ELR (cell line): Measurements from ENCODE around the gene LSMEM2.
"Not testable (repeated sequence)": the region's sequence is repeated elsewhere in the genome, so short reads cannot be mapped to it uniquely, and the experiment has no call there.

ENCODE experiments used
- DNase-seq: peaks from one replicate; pipeline ENCODE4 v3.0.0-alpha.2; 2015; ENCODE audit warnings: low read depth

Gene LSMEM2

DNA sequence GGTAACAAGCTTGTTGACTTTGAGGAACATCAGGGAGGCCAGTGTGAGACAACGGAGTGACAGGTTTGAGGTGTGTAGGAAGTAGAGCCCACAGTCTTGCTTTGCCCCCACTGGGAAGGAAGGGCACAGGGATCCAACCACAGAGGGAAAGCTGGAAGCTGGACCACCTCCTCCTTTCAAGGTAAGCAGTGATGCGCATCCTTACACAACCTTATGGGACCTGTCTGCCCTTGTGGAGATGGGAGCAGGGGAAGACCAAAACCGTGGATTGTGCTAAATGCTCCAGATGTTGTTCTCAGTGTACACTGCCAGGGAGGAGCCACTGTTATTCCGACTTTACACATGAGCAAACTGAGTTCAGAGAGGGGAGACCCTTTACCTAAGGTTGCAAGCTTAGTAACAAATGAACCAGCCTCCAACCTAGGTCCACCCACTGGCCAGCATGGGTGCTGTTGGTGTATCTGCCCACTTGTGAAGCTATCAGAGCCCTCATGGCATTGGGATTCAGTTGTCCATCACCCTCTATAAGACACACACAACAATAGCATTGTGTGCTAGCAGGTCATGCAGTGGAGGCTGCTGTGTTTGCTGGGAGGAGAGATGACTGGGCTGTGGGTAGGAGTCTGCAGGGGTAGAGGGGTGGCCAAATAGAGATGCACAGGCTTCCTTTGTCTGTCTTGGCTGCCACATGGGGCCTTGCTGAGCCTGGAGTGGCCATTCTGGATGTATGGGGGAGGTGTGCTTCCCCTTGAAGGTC, 586 bp upstream of the LSMEM2 start:
- DNase-seq: no peak

DNA sequence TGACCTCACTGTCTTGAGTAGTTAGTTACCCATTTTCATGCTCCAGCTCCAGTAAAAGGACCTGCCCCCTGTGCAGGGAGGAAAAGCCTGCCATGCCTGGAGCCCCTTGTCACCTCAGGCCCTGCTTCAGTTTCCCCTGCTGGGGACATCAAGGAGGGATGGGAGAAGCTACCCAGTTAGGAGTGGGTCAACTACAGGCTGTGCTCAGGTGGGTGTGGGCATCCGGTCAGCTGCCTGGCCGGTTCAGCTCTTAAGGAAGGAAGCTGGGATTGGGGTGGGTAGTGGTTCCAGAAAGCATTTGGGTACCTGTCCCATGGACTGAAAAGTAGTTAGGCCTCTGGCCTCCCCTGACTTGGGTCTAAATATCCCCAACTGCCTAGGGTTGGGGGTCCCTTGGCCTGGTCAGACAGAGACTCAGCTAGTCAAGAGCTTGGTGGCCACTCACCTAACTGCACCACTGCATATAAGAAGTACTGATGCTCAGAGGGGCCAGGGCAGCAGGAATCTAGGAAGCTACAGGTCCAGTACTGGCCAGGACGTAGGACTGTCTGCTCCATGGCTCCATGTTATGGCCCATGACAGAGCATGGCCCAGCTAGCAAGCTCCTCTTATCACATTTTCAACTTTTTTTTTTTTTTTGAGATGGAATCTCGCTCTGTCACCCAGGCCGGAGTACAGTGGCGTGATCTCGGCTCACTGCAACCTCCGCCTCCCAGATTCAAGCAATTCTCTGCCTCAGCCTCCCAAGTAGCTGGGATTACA, 549 bp downstream of the LSMEM2 start:
- no peak for DNase-seq

DNA sequence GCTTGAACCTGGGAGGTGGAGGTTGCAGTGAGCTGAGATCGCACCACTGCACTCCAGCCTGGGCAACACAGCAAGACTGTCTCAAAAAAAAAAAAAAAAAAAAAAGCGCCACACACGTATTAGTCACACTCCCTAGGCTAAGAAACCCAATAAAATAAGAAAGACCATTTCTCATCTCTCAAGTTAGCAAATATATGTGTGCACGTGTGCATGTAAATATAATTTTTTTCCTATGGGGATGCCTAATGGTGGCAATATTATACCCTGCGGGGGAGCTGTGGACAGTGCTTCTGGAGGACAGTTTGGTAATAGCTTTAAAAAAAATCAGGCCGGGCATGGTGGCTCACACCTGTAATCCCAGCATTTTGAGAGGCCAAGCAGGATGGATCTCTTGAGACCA, 5.2 kb downstream of the LSMEM2 start:
- not testable (repeated sequence) for DNase-seq

DNA sequence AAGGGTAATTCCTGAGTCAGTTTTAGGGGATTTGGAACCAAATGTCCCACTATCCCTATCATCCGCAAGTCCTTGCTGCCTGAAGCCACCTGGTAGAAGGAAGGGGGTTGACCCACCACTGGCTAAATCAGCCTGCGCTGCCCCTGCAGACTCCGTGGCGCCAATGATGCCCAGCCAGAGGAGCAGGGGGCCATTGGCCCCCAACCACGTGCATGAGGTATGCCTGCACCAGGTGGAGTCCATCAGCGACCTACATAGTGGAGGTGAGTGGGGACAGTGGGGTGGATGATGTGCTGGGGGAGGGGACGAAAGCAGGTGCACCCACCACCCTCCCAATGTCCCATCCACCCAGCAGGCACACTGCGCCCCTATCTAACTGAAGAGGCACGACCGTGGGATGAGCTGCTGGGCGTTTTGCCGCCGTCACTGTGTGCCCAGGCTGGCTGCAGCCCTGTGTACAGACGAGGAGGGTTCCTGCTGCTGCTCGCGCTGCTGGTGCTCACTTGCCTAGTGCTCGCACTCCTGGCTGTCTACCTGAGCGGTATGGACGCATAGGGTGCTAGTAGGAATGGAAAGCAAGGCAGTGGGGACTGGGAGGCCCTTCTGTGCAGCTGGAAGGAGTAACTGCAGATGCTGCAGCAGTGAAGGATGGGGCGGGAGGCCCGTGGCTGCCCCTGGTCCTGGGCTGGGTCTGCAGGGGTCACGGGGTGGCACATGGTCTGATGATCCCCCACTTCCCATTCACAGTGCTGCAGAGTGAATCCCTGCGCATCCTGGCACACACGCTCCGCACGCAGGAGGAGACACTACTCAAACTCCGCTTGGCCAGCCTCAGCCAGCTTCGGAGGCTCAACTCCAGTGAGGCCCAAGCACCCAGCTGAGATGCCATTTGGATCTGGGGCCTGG, 7.7 kb downstream of the LSMEM2 start:
- DNase-seq: no peak

DNA sequence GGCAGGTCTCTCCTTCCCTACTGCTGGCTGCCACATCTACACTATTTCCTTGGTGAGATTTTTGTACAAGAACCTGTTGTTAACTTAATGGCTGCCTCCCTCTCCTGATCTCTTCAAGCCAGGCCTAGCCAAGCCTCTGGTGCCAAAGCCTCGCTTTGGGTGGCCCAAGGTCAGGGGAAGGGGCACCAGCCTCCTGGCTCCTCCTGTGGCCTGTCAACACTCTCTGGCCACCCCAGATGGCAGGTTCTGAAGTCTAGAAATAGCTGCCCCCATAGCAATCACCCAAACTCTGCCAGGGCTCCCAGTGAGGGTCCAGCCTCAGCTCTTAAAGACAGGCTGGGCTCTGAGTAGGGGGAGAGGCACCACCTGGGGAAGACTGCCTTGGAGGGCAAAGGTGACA, 8.4 kb downstream of the LSMEM2 start:
- no peak for DNase-seq

DNA sequence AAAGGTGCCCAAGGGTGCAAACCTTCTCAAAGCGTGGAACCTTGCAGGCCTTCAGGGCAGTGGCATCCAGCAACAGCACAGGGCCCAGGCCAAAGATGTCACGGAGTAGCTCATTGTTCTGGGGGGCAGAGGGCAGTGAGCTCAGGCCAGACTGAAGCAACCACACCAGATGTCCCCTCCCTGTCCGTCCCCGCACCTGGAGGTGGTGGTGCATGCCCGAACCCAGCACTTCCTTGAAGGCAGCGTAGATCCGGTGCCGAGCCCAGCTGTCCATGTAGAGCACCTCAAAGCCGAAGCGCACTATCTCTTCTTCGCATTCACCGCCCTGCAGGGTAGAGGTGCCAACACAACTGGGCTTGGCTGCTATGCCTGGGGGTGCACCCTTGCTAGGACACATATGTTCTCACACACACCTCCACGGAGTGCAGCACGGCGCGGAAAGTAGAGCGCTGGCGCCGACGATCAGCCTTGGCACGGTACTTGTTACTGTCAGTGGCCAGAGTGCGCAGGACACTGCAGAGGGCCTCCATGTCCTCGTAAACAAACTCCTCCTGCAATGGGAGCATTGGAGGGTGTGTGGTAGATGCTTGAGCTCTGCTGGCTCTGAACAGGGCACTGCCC, 9.6 kb downstream of the LSMEM2 start:
- DNase-seq: no peak

DNA sequence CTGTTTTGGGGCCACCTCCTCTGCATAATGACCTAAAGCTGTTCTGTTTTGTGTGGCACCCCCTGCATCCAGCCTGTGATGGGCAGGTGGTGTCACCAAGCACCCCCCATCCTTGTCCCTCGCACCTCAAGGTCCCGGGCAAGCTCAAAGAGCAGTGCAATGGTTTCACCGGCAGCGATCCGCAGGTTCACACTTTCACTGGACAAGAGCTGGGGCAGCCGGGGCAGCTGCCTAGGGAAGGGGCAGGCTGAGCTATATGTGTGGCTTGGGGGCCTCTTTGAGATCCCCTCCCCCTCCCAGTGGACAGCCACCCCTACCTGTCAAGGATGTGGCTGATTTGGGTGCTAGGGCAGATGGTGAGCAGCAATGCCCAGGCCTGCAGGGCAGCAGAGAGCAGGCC, 10.2 kb downstream of the LSMEM2 start:
- no peak for DNase-seq

DNA sequence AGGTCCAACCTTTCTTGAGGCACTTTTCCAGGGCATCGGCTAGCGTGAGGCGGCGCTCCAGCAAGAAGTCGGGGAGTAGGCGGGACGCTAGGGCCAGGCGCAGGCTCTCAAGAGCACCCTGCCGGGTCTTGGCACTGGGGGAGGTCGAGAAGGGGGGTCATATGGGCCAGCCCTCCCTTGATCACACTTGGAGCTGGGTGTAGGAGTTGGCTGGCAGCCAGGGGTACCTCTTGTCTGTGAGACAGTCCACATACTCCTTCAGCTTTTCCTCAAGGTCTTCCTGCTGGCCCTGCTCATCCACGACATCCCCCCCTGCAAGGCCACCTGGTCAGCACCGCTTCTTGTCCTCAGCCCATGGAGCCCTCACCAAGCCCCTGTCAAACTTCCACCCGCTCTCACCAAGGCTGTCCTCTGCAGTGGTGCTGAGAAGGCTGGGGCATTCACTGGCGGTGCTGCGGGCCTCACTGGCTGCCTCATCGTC, 11.3 kb downstream of the LSMEM2 start:
- no peak for DNase-seq

DNA sequence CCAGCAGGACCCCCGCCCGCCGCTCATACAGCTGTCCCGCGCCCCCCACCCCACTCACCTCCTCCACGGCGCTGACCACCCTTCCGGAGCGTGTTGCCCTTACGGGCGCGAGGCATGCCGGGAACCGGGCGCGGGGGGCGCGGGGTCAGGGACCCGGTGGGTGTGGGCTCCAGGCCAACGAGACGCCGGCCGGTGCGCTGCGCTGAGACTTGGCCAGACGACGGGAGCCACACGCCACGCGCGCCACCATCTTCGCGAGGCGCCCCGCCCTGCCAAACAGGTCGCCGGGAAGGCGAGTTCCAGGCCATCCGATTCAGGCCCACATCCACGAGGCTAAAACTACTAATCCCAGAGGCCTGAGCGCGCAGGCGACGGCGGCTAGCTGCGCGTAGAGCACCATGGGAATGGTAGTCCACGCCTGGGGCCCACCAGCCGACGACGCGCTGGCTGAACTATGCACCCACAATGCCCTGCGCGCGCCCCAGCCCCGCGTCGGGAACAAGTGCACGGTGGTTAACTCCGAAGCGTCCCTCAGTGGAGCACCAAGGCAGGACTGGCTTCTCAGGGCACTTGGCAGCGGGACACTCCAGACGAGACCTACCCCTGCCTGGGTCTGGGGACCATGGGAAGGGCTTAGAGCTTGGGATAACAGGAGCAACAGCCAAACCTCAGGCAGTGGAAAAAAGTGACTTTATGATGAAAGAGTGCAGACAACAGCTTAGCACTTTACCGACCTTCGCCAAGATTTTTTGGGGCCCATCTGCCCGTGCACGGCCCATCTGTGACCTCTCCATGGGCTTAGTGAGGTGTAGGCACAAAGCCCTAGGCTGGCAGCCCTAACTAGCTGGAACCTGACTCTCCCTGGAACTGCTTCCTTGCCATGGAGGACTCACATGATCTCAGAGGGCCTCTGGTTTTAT, 13.5 kb downstream of the LSMEM2 start, which contains the start of gene IFRD2:
TSS of gene IFRD2 (minus strand) at position 271 of the 920 bp plus-strand sequence. CDS start at position 116, 155 bp downstream.
- peak; percentile 97 for DNase-seq

DNA sequence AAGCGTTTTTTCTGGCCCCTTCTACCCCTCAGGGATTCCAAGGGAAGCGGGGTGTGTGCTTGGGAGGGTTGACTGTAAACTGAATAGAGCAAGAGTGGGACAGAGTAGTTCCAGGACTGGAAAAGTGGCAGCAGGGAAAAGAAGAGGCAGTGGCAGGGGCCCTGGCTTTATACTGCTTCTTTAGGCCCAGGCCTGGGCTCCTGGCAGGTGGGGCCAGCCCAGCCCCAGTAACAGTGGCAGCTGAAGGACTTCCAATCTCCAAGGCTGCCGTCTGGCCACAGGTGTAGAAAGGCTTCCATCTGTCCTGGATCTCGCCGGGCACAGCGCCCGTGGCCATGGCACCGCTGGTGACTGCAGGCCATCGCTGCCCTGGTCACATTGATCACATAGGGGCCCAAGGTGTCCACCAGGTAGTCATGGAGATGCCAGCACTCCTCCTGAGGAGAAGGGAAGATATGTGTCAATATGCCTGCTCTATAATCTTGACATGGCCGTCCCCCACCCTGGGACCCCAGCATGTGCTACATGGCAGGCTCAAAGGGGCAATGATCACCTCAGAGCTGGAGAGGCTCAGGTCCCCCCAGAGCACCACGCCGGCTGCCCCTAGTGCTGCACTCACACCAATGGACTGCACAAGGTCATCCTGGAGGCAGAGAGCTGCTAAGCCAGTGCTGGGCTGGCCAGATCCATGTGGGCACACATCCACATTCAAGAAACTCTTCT, 14.4 kb downstream of the LSMEM2 start:
- DNase-seq: no peak

DNA sequence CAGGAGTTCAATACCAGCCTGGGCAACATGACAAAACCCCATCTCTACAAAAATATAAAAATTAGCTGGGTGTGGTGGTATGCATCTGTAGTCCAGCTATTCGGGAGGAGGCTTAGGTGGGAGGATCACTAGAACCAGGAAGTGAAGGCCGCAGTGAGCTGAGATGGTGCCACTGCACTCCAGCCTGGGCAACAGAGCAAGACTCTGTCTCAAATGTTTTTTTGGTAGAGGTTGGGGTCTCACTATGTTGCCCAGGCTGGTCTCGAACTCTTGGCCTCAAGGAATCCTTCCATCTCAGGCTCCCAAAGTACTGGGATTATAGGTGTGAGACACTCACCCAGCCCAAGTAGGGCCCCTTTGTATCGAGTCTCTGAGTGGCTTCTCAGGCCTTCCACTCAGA, 15.2 kb downstream of the LSMEM2 start:
- DNase-seq: no peak

DNA sequence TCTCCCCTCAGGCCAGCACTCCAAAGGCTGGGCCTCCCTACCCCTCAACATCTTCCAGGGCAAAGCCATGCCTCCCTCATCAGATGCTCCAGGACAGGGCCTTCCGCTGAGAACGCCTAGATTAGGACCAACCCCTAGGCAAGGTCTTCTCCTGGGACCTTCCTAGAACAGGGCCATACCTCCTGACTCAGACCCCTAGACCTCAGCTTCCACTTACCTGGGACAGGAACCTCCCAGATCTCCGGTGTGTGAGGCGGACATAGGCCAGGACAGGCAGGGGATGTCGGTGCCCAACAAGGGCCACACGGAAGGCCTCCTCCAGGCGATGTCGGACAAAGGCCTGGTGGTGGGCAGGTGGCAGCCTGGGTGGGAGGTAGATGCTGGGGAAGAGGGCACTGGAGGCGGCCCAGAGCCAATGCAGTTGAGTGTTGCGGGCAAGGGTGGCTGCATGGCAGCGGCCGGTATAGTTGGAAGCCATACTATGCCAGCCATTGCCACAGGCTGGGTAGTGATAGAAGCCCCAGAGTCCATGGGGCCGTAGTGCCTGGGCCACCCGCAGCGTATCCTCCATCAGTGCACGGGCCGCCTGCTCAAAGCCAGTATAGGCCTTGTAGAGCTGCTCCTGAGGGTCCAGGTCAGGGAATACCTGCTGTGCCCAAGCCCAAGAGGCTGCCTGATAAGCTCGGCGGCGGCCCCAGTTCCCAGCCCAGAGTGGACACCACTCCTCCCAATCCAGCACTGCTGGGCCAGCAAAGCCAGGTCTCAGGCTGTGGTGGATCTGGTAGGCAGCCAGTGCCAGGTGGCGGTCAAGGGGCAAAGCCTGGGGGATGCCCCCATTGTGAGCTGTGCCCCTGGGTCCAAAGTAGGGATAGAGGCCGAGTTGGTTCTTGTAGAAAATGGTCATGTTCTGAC, 15.9 kb downstream of the LSMEM2 start:
- no peak for DNase-seq

DNA sequence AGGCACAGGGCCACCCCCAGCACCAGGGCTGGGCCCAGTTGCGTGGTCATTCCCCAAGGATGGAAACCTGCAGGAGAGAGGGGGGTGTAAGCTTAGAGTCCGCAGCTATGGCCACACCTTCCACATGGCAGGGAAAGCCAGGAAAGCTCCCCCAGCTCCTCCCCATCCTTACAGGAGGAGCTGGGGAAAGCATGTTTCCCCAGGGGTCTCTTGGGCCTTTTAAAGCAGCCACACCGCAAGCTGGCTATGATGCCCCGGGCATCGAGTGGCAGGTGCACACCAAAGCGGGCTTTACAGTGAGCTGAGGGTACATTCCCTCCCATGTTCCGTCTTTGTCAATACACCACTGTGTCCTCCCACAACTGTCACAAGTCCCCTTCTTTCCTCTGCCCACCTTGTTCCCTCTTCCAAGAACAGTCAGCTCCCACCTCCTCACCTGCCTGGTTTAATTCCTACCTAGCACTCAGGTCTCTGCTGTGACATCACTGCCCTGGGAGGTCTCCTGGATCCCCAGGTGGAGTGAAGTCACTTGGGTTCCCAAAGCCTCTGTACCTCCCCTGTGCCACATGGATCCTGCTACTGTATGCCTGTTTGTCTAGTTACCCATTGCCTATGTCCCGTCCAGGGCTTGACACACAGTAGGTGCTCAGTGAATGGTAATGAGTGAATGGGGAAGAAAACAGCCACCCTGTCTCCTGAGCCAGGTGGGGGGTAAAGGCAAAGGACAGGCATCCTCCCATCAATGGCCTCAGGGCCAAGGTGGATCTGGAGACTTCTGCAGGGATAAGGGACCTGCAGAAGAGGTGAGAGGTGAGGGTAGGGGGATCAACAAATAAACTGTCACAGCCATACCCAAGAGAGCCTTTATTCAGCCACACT, 16.9 kb downstream of the LSMEM2 start:
- no peak for DNase-seq

DNA sequence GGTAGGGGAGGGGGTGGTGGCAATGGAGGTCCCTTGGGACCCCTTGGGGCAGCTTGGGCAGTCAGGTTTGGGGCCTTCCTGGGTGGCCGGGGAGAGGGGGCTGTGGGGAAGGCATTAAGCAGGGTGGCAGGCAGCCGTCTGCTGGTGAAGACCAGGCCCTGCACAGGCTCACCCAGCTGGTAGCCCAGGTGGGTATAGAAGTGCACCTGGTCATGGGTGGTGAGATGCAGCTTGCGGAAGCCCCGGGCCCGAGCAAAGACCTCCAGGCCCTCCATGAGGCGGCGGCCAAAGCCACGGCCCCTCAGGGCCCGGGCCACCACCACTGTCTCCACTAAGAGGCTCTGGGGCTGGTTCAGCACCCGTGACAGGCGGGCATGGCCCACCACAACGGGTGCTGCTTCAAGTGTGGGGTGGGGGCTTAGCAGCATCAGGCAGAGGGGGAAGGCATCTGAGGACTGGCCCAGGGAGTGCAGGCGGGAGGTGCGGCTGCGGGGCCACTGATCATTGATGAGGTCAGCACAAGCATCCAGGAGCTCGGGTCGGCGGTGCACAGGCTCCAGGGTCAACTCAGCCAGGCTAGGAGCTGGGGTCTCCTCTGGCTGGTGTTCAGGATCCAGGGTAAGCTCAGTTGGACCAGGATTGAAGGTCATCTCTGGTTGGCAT, 18.0 kb downstream of the LSMEM2 start:
- no peak for DNase-seq

DNA sequence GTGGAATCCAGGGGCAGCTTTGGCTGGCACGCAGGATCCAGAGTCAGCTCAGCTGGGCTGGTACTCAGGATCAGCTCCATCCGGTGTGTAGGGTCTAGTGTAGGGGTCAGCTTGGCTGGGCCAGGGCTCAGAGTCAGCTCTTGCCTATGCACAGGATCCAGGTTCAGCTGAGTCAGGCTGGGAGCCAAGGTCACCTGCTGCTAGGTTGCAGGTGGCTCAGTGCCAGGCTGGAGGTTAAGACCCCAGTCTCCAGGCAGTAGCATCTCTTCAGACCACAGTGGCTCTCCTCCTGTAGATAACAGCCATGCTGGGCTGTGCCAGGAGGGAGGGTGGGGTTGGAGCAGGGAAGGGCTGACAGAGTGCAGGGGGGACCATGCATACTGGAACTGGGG, 18.5 kb downstream of the LSMEM2 start:
- no peak for DNase-seq

DNA sequence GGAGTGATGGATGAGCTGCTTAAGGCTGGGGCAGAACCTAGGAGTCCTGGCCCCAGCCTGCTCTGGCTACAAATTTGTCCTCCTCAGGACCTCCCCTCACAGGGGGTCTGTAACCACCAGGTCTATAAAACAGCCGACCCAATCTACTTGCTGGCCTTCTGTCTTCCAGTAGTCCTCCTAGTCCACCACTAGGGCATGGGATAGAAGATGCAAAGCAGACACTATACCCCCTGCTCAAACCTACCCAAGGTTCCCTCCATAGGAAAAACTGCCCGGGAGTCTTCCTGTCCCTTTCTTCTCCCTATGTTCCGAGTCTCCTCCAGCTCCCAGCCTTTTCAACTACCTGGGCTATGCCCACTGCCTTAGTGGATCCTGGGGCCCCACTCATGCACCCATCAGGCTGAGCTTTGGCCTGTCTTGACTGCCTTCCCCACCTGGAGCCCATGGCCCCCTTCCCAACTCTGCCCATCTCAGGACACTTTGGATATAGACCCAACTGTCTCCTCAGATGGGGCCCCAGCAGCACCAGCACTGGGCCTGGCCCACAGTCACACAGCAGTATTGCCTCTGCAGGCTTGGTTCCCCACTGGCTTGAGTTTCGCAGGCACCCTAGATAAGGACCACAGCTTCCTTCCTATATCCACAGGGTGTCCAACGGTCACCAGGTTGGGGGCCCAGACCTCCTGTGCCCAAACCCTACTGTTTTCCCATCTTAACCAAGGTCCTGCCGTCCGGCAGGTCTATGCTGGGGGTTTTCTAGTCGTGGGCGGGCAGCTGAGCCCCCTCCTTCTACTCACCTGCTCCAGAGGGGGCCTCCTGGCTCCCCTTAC, 19.2 kb downstream of the LSMEM2 start:
- peak; percentile 28 for DNase-seq
